H1 (cell line): ENCODE results near the gene MRTFA. TPM values are rescaled to one million over a fixed set of nuclear protein-coding genes. Genes with fewer than 3 reads are reported as not detected.

Experiments used
- CTCF ChIA-PET: fragments of 300-600 bp; sonication (Branson Sonifier 250); formaldehyde crosslinking; loops from one replicate; lab custom pipeline; 2021; ENCODE audit not compliant: partially characterized antibody; lab: Charles Lee
- POLR2A ChIA-PET: fragments of 300-600 bp; sonication (Branson Sonifier 250); formaldehyde crosslinking; loops from one replicate; lab custom pipeline; 2021; ENCODE audit warnings: inconsistent platforms; ENCODE audit not compliant: partially characterized antibody; lab: Charles Lee
- DNase-seq, 2 experiments: peaks; one replicate each; pipeline versions ENCODE4 v3.0.0 to v3.0.0-alpha.2; 2010 to 2022; ENCODE audit warnings: low spot score in 2 of 2, low read depth in 1 of 2, mixed read lengths in 1 of 2
- FAIRE-seq: peaks from 2 replicates; lab custom pipeline; 2011; peaks lifted over from hg19 to GRCh38; lab: Jason Lieb, UNC
- H2AFZ ChIP-seq: 2 replicates; pipeline ENCODE4 v1.8.1; 2012; ENCODE audit warnings: low read length, inconsistent platforms
- H2AK5ac ChIP-seq: 2 replicates; pipeline ENCODE4 v1.6.1; 2013; ENCODE audit warnings: low read depth, low read length
- H2BK120ac ChIP-seq: replicated peaks from 2 replicates; pipeline ENCODE3; 2013; ENCODE audit warnings: low read depth, low read length, inconsistent platforms
- H2BK12ac ChIP-seq: 2 replicates; pipeline ENCODE4 v1.6.1; 2013; ENCODE audit warnings: low read depth, low read length
- H2BK15ac ChIP-seq: 2 replicates; pipeline ENCODE4 v1.6.1; 2013; ENCODE audit warnings: low read length
- H2BK20ac ChIP-seq: 2 replicates; pipeline ENCODE4 v1.6.1; 2013; ENCODE audit warnings: low read length
- H2BK5ac ChIP-seq: 2 replicates; pipeline ENCODE4 v1.6.1; 2013; ENCODE audit warnings: low read depth, low read length
- H3K14ac ChIP-seq: 2 replicates; pipeline ENCODE4 v1.6.1; 2013; ENCODE audit warnings: inconsistent platforms; ENCODE audit not compliant: insufficient read length
- H3K18ac ChIP-seq: 2 replicates; pipeline ENCODE4 v1.6.1; 2013; ENCODE audit warnings: low read length; ENCODE audit errors: extremely low read depth
- H3K23ac ChIP-seq: 2 replicates; pipeline ENCODE4 v1.6.1; 2013; ENCODE audit warnings: inconsistent platforms; ENCODE audit not compliant: insufficient read length
- H3K23me2 ChIP-seq: 2 replicates; pipeline ENCODE4 v1.6.1; 2013; ENCODE audit warnings: low read depth, low read length
- H3K27ac ChIP-seq: 2 replicates; pipeline ENCODE4 v1.6.1; 2011; ENCODE audit warnings: low read depth, low read length, inconsistent platforms
- H3K27me3 ChIP-seq, 4 experiments: replicated peaks in 1 of 4; 1 replicate in 1 of 4; 2 replicates in 3 of 4; pipeline versions ENCODE4 v1.6.1 to v1.8.1; 2011 to 2013; ENCODE audit warnings: low read length in 3 of 4, mild to moderate bottlenecking in 3 of 4, inconsistent platforms in 2 of 4, mixed read lengths in 2 of 4, moderate library complexity in 1 of 4; ENCODE audit not compliant: control insufficient read depth in 3 of 4, insufficient read depth in 3 of 4; ENCODE audit errors: extremely low read depth in 1 of 4
- H3K36me3 ChIP-seq, 4 experiments: 2 replicates each; pipeline versions ENCODE4 v1.6.1 to v1.8.1; 2011 to 2013; ENCODE audit warnings: mild to moderate bottlenecking in 4 of 4, low read length in 3 of 4, moderate library complexity in 2 of 4, control low read depth in 1 of 4, inconsistent platforms in 1 of 4; ENCODE audit not compliant: insufficient read depth in 4 of 4, control insufficient read depth in 2 of 4
- H3K4ac ChIP-seq: replicated peaks from 2 replicates; pipeline ENCODE3; 2013; ENCODE audit warnings: low read length, low read depth, mixed read lengths, inconsistent platforms; ENCODE audit not compliant: insufficient read length
- H3K4me1 ChIP-seq, 4 experiments: replicated peaks in 1 of 4; 1 replicate in 1 of 4; 2 replicates in 3 of 4; pipeline versions ENCODE4 v1.6.1 to v1.8.1; 2011 to 2013; ENCODE audit warnings: low read length in 3 of 4, inconsistent platforms in 2 of 4, mixed read lengths in 1 of 4; ENCODE audit not compliant: insufficient read depth in 4 of 4, control insufficient read depth in 3 of 4
- H3K4me2 ChIP-seq, 2 experiments: 2 replicates each; pipeline versions ENCODE4 v1.6.1 to v1.8.1; 2011 to 2013; ENCODE audit warnings: low read depth in 2 of 2, low read length in 2 of 2, control low read depth in 1 of 2, inconsistent platforms in 1 of 2, mild to moderate bottlenecking in 1 of 2; ENCODE audit not compliant: insufficient read depth in 1 of 2
- H3K4me3 ChIP-seq, 4 experiments: fragments of 200-600, 300-600 bp in 1 of 4; sonication (generic), shearing (Covaris generic), sonication (Bioruptor Twin) in 1 of 4; 2 replicates each; pipeline versions ENCODE4 v1.5.1 to v1.8.1; 2011 to 2016; ENCODE audit warnings: low read length in 4 of 4, low read depth in 3 of 4, control low read depth in 2 of 4, inconsistent platforms in 2 of 4, mild to moderate bottlenecking in 2 of 4, mixed read lengths in 1 of 4, moderate library complexity in 1 of 4; ENCODE audit not compliant: insufficient read depth in 2 of 4; ENCODE audit errors: extremely low read depth in 1 of 4
- H3K56ac ChIP-seq: replicated peaks from 2 replicates; pipeline ENCODE3; 2013; ENCODE audit warnings: low read depth, mild to moderate bottlenecking, mixed read lengths, low read length, inconsistent platforms; ENCODE audit not compliant: insufficient read length
- H3K79me1 ChIP-seq: 2 replicates; pipeline ENCODE4 v1.6.1; 2013; ENCODE audit warnings: low read depth, low read length, control low read depth
- H3K79me2 ChIP-seq, 2 experiments: 2 replicates each; pipeline versions ENCODE4 v1.6.1 to v1.8.1; 2012 to 2013; ENCODE audit warnings: low read length in 2 of 2, mild to moderate bottlenecking in 2 of 2, inconsistent platforms in 1 of 2; ENCODE audit not compliant: insufficient read depth in 2 of 2, control insufficient read depth in 1 of 2
- H3K9ac ChIP-seq, 4 experiments: replicated peaks in 1 of 4; 1 replicate in 1 of 4; 2 replicates in 3 of 4; pipeline versions ENCODE4 v1.6.1 to v1.8.1; 2011 to 2013; ENCODE audit warnings: low read depth in 3 of 4, low read length in 3 of 4, control low read depth in 2 of 4, mild to moderate bottlenecking in 2 of 4, moderate library complexity in 2 of 4, inconsistent platforms in 1 of 4; ENCODE audit errors: extremely low read depth in 1 of 4
- H3K9me3 ChIP-seq, 2 experiments: 2 replicates each; pipeline versions ENCODE4 v1.6.1 to v1.8.1; 2012 to 2013; ENCODE audit warnings: mild to moderate bottlenecking in 2 of 2, moderate library complexity in 2 of 2, control low read depth in 1 of 2, inconsistent platforms in 1 of 2, low read depth in 1 of 2, low read length in 1 of 2, mixed read lengths in 1 of 2; ENCODE audit not compliant: insufficient read depth in 2 of 2
- H4K20me1 ChIP-seq, 2 experiments: replicated peaks in 1 of 2; 2 replicates each; pipeline versions ENCODE3 to v1.8.1; 2011 to 2013; ENCODE audit warnings: inconsistent platforms in 2 of 2, low read length in 2 of 2, mild to moderate bottlenecking in 1 of 2; ENCODE audit not compliant: insufficient read depth in 2 of 2, control insufficient read depth in 1 of 2
- H4K5ac ChIP-seq: 2 replicates; pipeline ENCODE4 v1.6.1; 2013; ENCODE audit warnings: low read length, low read depth, mixed read lengths, inconsistent platforms; ENCODE audit not compliant: insufficient read length
- H4K8ac ChIP-seq: 2 replicates; pipeline ENCODE4 v1.8.0; 2013; ENCODE audit warnings: mild to moderate bottlenecking, moderate library complexity, low read length, inconsistent platforms; ENCODE audit not compliant: insufficient read depth; ENCODE audit errors: extremely low read depth
- H4K91ac ChIP-seq: replicated peaks from 2 replicates; pipeline ENCODE3; 2013; ENCODE audit warnings: low read length, mixed read lengths, inconsistent platforms; ENCODE audit not compliant: insufficient read length
- CBX5 ChIP-seq: fragments of 300-800, 300-1000 bp; sonication (generic); IDR thresholded peaks from 2 replicates; pipeline ENCODE4 v1.7.1; 2016; ENCODE audit warnings: antibody characterized with exemption, low read length, low read depth
- CREB1 ChIP-seq: IDR thresholded peaks from 2 replicates; pipeline ENCODE4 v1.6.1; 2012; ENCODE audit warnings: inconsistent platforms
- MAFK ChIP-seq: IDR thresholded peaks from 2 replicates; pipeline ENCODE4 v1.6.1; 2012; ENCODE audit warnings: low read depth, mild to moderate bottlenecking, improper control_type of control experiment, low read length
- POLR2A ChIP-seq, 2 experiments: IDR thresholded peaks; 1 replicate in 1 of 2; 2 replicates in 1 of 2; pipeline ENCODE4 v1.6.1; 2011; ENCODE audit warnings: low read depth in 2 of 2, low read length in 2 of 2, mild to moderate bottlenecking in 2 of 2; ENCODE audit errors: control extremely low read depth in 1 of 2
- SP1 ChIP-seq: IDR thresholded peaks from 2 replicates; pipeline ENCODE4 v1.6.1; 2011; ENCODE audit warnings: low read depth, low read length
- TAF7 ChIP-seq: optimal IDR thresholded peaks from 2 replicates; pipeline ENCODE3; 2011; ENCODE audit warnings: low read depth, mild to moderate bottlenecking, inconsistent platforms, low read length, moderate library complexity, borderline replicate concordance
- WGBS, 2 experiments: shearing (Covaris generic) in 1 of 2; methylation state at CpG; one replicate each; pipeline versions ENCODE4 v1.1.6 to v1.1.7; 2013 to 2015; ENCODE audit warnings: low lambda C conversion rate in 2 of 2, mixed read lengths in 2 of 2, inconsistent platforms in 1 of 2, low coverage in 1 of 2, missing lambda C conversion rate in 1 of 2; ENCODE audit not compliant: insufficient replicate concordance in 2 of 2, insufficient coverage in 1 of 2, insufficient read length in 1 of 2; ENCODE audit errors: extremely low coverage in 1 of 2, missing lambda C conversion rate in 1 of 2; 5-methylcytosine and 5-hydroxymethylcytosine counted together
- polyA plus RNA-seq, 7 experiments: library from polyadenylated mRNA; depleted of rRNA in 3 of 7; stranded (reverse) in 5 of 7; unstranded in 2 of 7; fragments of >200 nt in 5 of 7; fragments of 200-250 nt in 2 of 7; gene quantifications; 1 replicate in 5 of 7; 2 replicates in 1 of 7; 4 replicates in 1 of 7; pipeline versions ENCODE4 v1.2.1 to v1.2.3, GENCODE V29; 2011 to 2013; ENCODE audit warnings: missing spikeins in 2 of 7, mixed read lengths in 2 of 7
- total RNA-seq: library from RNA; stranded (reverse); fragmentation: NEBNext Ultra II Directional; extraction: Animal tissue kit (Norgen Biotek cat#: 25700); gene quantifications from 2 replicates; pipeline ENCODE4 v1.2.1, GENCODE V29; 2021

Gene MRTFA
- total and polyA plus RNA-seq, 2 of the 8 experiments (the other 6 are each of a cell fraction or from before 2014, with no cell fraction given) = 5.4 to 37.9 TPM

DNA sequence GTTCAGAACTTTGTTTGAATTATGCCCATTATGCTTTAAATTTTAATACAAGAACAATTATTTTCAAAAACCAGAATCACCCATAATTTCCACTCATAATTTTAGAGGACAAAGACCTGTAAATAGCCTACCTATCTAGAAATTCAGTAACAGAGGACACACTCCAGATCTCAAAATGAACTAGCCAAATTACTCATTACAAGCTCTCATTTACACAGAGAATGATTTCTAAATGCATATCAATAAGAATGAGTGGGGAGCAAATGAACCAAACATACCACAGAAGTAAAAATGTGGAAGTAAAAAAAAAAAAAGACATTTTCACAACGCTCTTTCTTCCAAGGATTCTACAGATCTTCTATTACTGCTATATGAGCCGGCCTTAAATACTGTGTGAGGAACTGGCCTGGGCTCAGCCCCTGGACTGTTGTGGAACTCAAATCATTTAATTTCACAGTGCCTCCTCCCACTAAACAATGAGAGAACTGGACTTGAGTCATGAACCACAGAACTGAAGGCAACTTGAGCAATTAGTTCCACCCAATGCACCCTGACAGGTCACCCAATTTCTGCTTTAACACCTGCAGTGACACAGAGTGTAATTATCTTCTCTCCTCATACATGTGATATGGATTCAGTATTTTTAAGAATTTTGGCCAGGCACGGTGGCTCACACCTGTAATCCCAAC lies 8.0 kb downstream of the MRTFA start:
- no peak overlapping the region for H4K91ac ChIP-seq
- H4K5ac ChIP-seq = no peak overlapping the region
- H3K27ac ChIP-seq = no peak overlapping the region
- H3K56ac ChIP-seq = no peak overlapping the region
- no peak overlapping the region for H2AFZ ChIP-seq
- peaks cover 0 to 4% (median 0%) of the 10 kb centered on the region in 4 experiments; a peak in 1 of 7 replicates for H3K4me1 ChIP-seq
- ChIA-PET POLR2A (interaction anchor here (0.9 kb wide), 1 partner anchor 8 kb away, joined by 5 read pairs; the partner anchor contains the start of gene MRTFA), CTCF (interaction anchor here (0.6 to 1.0 kb wide), 2 partner anchors 17 to 183 kb away, joined by 3 to 4 read pairs; no protein-coding TSS in a partner anchor)
- no peak for FAIRE-seq
- no peak for DNase-seq
- no peak overlapping the region for H2AK5ac ChIP-seq
- no peak overlapping the region for H3K14ac ChIP-seq
- H3K4ac ChIP-seq = no peak overlapping the region
- 86% methylated on average over 3 of the region's 3 CpGs; no CpG with 5 or more reads in 1 of the 2 experiments for WGBS, 2 experiments
- no peak overlapping the region for H2BK5ac ChIP-seq
- no peak overlapping the region for H3K4me3 ChIP-seq
- peaks cover 0 to 9% of the 10 kb centered on the region in 2 experiments for H4K20me1 ChIP-seq
- H3K23me2 ChIP-seq = no peaks in the 10 kb centered on the region
- H2BK20ac ChIP-seq = no peak overlapping the region
- peaks cover 7 to 86% of the 10 kb centered on the region in 2 experiments for H3K79me2 ChIP-seq
- no peak overlapping the region for H2BK120ac ChIP-seq
- no peaks in the 10 kb centered on the region for H3K36me3 ChIP-seq
- H2BK12ac ChIP-seq = no peak overlapping the region
- H4K8ac ChIP-seq = no peak overlapping the region
- H3K23ac ChIP-seq = no peak overlapping the region
- no peak overlapping the region for H2BK15ac ChIP-seq
- H3K9ac ChIP-seq = no peak overlapping the region
- TF ChIP-seq CREB1 (no peak), MAFK (no peak), POLR2A (IDR thresholded peaks at IDR 0.05; ENCODE audit: control extremely low read depth in 1 of 2, low read depth in 2 of 2, low read length in 2 of 2) (no peak), CBX5 (no peak), SP1 (no peak), TAF7 (no peak)
- peaks cover 7% of the 10 kb centered on the region; the same call in 1 of the 2 replicates for H3K79me1 ChIP-seq
- H3K27me3 ChIP-seq = no peaks in the 10 kb centered on the region
- no peak overlapping the region for H3K18ac ChIP-seq
- H3K9me3 ChIP-seq = no peaks in the 10 kb centered on the region
- no peak overlapping the region for H3K4me2 ChIP-seq
